GM19023 (cell line): Measurements from ENCODE around the gene TNFSF15.

Source experiments
- ATAC-seq: cut with Tn5 transposase; IDR thresholded peaks from one replicate; pipeline ENCODE4 v1.9.1; 2021; ENCODE audit warnings: mild to moderate bottlenecking, moderate library complexity; ENCODE audit not compliant: unreplicated experiment

The TNFSF15 gene

GRCh38 chr9:114805670-114806525 lies at the start of gene TNFSF15:
TSS of gene TNFSF15 (minus strand) at chr9:114806039. CDS start at chr9:114806012, 27 bp downstream.
- ATAC-seq = peak; percentile 91

GRCh38 chr9:114855488-114855887 lies 49.6 kb upstream of the TNFSF15 start:
- no peak for ATAC-seq

- ATAC-seq = no peak
These were observed 49.0 kb upstream of the TNFSF15 start for GRCh38 chr9:114854736-114855355.

DNA sequence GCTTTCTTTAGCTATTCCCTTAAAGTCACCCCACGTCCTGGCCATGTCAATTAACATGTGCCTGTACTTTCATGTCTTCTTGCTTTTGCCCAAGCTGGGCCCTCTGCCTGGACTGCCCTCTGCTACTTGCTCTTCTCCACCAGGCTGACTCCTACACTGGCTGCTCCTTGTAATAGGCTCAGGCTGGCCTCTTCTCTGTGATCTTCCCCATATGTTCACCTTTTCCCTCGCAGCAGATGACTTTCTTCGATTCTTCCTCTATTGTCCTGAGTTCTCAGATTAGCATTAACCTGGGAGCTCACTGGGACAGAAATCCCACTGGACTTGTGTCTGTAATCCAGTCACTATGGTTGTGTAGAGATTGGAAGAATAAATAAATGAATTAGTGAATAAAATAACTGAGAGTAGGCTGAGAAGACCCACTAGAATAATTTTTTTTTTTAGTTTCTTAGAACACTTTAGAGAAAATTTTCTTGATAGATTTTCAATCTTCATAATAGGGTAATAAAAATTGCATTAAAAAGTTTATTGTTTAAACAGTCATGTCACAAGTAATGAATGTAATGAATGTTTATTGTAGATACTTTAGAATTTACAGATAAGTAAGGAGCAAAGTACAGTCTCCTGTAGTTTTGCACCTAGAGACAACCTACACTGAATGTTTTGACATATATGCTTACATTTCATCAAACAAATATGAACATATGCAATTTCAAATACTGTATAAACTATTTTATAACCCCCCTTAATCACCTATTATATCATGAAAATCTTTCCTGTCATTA lies 47.4 kb upstream of the TNFSF15 start:
- no peak for ATAC-seq

GRCh38 chr9:114852050-114852594 lies 46.3 kb upstream of the TNFSF15 start:
- no peak for ATAC-seq

GRCh38 chr9:114851306-114851705 lies 45.5 kb upstream of the TNFSF15 start:
- no peak for ATAC-seq

DNA sequence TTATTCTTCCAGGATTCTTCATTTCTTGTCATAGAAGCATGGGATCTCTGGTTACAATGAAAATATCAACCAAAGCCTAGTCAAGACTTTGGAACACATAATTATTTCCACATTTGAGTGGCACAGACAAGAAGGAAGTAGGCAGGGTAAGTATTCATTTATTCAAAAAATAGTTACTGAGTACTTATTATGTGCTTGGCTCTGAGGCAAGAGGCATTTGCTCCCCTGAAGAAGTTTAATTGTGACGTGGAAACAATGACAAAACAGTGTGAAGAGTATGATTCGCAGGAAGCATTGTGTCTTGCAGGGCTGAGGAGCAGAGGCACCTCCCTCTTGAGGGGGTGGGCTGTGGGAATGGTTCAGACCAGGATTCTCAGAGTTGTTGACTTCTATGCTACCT lies 45.0 kb upstream of the TNFSF15 start:
- no peak for ATAC-seq

GRCh38 chr9:114849450-114849849 lies 43.6 kb upstream of the TNFSF15 start:
- ATAC-seq = no peak

DNA sequence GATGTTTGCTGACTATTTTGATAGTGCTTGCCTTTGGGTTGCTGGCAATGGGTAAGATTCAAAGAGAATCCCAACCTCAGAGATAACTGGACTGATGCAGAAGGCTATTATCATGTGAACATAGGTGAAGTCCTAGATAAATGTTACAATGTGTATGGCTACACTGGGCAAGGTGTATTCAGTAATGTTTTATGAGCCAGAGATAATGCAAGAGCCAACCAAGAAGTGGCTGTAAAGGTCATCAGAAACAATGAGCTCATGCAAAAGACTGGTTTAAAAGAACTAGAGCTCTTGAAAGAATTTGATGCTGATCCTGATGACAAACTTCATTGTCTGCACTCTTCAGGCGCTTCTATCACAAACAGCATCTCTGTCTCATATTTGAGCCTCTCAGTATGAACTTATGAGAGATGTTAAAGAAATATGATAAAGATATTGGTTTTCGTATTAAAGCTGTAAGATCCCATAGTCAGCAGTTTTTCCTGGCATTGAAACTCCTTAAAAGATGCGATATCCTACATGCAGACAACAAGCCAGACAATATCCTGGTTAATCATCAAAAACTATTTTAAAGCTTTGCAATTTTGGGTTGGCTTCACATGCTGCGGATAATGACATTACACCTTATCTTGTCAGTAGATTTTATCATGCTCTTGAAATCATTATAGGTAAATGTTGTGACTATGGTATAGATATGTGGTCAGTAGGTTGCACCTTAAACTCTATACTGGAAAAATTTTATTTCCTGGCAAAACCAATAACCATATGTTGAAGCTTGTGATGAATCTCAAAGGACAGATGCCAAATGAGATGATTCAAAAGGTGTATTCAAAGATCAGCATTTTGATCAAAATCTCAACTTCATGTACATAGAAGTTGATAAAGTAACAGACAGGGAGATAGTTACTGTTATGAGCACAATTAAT lies 41.9 kb upstream of the TNFSF15 start:
- no peak for ATAC-seq

DNA sequence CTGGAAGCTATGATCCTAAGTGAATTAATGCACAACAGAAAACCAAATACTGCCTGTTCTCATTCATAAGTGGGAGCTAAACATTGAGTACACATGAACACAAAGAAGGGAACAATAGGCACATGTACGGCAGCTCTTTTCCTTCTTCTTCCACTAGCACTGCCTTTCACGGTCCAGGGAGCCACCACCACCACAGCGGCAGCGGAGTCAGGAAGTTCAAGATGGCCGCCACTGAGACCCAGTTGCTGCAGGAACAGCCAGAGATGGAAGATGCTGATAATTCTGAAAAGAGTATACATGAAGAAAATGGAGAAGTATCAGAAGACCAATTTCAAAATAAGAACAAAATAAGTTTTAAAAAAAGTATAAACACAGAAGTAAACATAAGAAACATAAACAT lies 39.5 kb upstream of the TNFSF15 start:
- ATAC-seq = no peak

DNA sequence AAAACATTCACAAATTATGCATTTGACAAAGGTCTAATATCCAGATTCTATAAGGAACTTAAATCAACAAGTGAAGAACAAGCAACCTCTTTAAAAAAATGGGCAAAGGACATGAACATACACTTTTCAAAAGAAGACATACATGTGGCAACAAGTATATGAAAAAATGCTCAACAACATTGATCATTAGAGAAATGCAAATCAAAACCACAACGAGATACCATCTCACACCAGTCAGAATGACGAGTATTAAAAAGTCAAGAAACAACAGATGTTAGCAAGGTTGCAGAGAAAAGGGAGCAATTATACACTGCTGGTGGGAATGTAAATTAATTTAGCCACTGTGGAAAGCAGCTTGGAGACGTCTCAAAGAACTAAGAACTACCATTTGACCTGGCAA lies 38.9 kb upstream of the TNFSF15 start:
- ATAC-seq = no peak

DNA sequence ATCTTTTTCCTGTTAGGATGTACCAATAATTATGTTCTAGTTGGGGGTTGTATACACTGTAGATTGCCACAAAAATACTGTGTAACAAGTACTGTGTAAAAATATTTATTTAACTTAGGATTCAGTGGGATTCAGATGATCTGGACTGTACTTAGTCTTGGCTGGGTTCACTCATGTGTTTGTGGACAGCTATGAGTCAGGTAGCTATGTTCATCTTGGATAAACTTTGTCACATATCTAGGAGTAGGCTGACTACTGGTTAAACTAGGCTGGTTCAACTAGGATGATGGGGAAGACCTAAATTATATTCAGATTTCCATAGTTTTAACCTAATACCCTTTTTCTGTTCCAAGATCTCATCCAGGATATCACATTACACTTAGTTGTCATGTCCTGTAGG lies 32.1 kb upstream of the TNFSF15 start:
- ATAC-seq = no peak

GRCh38 chr9:114836769-114837168 lies 30.9 kb upstream of the TNFSF15 start:
- ATAC-seq = no peak

DNA sequence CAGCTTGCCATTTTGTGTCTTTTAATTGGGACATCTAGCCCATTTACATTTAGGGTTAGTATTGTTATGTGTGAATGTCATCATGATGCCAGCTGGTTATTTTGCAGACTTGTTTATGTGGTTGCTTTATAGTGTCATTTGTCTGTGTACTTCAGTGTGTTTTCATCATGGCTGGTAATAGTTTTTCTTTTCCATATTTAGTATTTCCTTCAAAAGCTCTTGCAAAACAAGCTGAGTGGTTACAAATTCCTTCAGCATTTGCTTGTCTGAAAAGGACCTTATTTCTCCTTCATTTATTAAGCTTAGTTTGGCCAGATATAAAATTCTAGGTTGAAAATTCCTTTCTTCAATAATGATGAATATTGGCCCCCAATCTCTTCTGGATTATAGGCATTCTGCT lies 28.5 kb upstream of the TNFSF15 start:
- ATAC-seq = no peak

GRCh38 chr9:114830546-114830945 lies 24.7 kb upstream of the TNFSF15 start:
- ATAC-seq = no peak

DNA sequence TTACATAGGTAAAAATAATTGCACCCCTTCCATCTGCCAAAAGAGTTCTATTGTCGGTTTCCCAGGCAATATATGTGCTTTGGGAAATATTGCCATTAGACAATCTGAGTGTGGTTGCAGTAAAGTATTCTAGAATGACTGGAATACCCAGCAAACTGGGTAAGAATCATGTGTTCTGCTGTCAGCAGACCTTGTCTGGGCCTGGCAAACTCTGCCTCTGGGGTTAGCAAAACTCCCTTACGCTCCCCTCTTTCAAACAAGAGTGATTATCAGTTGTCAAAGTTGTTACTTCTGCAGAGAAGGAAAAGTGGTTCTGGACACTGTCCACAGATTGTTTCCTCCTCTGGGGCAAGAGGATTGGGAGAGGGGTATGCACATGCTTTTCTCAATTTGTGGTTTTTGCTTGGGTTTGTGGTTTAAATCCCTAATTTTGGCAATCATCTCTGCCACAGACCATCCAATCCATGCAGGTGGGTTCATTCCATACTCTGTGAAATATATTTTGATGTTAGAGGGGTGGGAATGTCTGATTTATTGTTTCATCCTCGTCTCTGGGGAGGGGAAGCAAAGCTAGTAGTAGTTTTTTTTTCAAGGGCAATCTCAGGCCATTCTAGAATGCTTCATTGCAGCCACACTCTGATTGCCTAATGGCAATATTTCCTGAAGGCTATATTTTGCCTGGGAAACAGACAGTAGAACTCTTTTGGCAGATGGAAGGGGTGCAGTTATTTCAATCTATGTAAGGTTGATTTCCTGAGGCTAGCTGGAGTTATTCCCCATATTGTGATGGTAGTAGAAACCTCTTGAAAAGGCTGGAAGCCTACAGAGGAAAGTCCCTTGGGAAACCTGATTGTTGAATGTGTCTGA lies 24.0 kb upstream of the TNFSF15 start:
- no peak for ATAC-seq

- no peak for ATAC-seq
These were observed 22.4 kb upstream of the TNFSF15 start for GRCh38 chr9:114828303-114828650.

GRCh38 chr9:114827641-114828302 lies 21.9 kb upstream of the TNFSF15 start:
- ATAC-seq = no peak

DNA sequence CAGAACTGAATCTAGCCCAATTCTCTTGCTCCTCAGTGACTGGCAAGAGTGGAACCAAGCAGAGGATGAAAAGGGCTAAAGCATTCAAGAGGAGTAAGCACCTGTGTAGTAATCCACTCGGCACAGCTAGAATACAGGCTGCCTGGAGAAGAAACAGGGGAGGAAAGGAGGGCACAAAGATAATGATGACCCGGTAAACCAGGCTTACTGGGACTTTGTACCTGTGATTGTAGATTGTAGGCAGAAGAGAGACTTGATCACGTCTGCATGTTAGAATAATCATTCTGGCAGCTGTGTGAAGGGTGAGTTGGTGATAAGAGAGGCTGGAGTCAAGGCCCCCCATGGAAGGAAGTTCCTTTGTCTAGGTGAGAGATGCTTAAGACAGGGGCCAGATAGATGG lies 20.6 kb upstream of the TNFSF15 start:
- ATAC-seq = no peak
